Sigmoid colon (tissue), 4 donors: ENCODE measurements around the gene COMMD7.

Source experiments
- EP300 ChIP-seq, 4 donors: sonication (generic); formaldehyde crosslinking; IDR thresholded peaks; one replicate each; pipeline ENCODE4 v1.6.1; 2017; ENCODE audit warnings: antibody characterized with exemption in 4 of 4
- POLR2A ChIP-seq, 2 donors: fragments of 450-650 bp; IDR thresholded peaks; one replicate each; pipeline ENCODE4 v1.6.1; 2016; ENCODE audit warnings: antibody characterized with exemption in 2 of 2, mild to moderate bottlenecking in 2 of 2, moderate library complexity in 2 of 2
- POLR2AphosphoS5 ChIP-seq, 4 donors: sonication (generic); formaldehyde crosslinking; IDR thresholded peaks; one replicate each; pipeline ENCODE4 v1.6.1; 2017; ENCODE audit warnings: antibody characterized with exemption in 4 of 4
- TF ChIP-seq, protein P1 (sequence below), 4 experiments: fragments of 450-650 bp in 3 of 4; fragments of 200-600 bp in 1 of 4; IDR thresholded peaks; one replicate each; pipeline ENCODE4 v1.5.1; 2016 to 2019; ENCODE audit warnings: antibody characterized with exemption in 4 of 4, mild to moderate bottlenecking in 3 of 4, moderate library complexity in 2 of 4

- TF ChIP-seq, protein P1, sequence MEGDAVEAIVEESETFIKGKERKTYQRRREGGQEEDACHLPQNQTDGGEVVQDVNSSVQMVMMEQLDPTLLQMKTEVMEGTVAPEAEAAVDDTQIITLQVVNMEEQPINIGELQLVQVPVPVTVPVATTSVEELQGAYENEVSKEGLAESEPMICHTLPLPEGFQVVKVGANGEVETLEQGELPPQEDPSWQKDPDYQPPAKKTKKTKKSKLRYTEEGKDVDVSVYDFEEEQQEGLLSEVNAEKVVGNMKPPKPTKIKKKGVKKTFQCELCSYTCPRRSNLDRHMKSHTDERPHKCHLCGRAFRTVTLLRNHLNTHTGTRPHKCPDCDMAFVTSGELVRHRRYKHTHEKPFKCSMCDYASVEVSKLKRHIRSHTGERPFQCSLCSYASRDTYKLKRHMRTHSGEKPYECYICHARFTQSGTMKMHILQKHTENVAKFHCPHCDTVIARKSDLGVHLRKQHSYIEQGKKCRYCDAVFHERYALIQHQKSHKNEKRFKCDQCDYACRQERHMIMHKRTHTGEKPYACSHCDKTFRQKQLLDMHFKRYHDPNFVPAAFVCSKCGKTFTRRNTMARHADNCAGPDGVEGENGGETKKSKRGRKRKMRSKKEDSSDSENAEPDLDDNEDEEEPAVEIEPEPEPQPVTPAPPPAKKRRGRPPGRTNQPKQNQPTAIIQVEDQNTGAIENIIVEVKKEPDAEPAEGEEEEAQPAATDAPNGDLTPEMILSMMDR (IDR thresholded peaks at IDR 0.05) = no peak
- TF ChIP-seq EP300 (IDR thresholded peaks at IDR 0.05) (no peak), POLR2AphosphoS5 (IDR thresholded peaks at IDR 0.05) (no peak), POLR2A (IDR thresholded peaks at IDR 0.05) (no peak)
Measured at GRCh38 chr20:32741151-32741550, 2.1 kb downstream of the COMMD7 start.
